Hair follicle dermal papilla cell (primary cell): Measurements from ENCODE around the gene BMP7. TPM values are rescaled to one million over a fixed set of nuclear protein-coding genes. Genes with fewer than 3 reads are reported as not detected.

Experiments
- small RNA-seq: library from RNA; depleted of rRNA; stranded (forward); fragments of <200 nt; gene quantifications from one replicate; pipeline ENCODE3, GENCODE V24; 2012
- total RNA-seq: library from RNA; depleted of rRNA; stranded (reverse); fragments of >200 nt; gene quantifications from 2 replicates; pipeline ENCODE4 v1.2.3, GENCODE V29; 2012

BMP7 gene
- total RNA-seq, result 0.12 and 0.81 TPM in 2 replicates

GRCh38 chr20:57266291-57267157, at the start of gene BMP7:
Gene BMP7, minus strand, starts transcription at chr20:57266641. Its CDS starts 519 bp downstream, at chr20:57266122.

Small RNAs within 50 kb of the gene (small RNA-seq; reads per million reads assigned to genes)
- not detected for gene RF00019

Other genes starting within 250 kb of the BMP7 start
- not detected in 2 replicates for gene SPO11, start 63.2 kb upstream of the BMP7 start, total RNA-seq
- gene RAE1, start 84.6 kb upstream of the BMP7 start, total RNA-seq, result 25.0 and 28.6 TPM in 2 replicates
- gene RBM38, start 124.8 kb upstream of the BMP7 start, total RNA-seq, result 7.2 and 7.3 TPM in 2 replicates